GM06990 (cell line): Measurements from ENCODE around the gene OR2S2.

Source experiments
- DNase-seq: peaks from one replicate; pipeline ENCODE4 v3.0.0-alpha.2; 2011; ENCODE audit not compliant: insufficient read length; ENCODE audit errors: extremely low read depth
- H3K27me3 ChIP-seq: replicated peaks from 2 replicates; pipeline ENCODE4 v1.6.0; 2011; ENCODE audit warnings: low read length; ENCODE audit not compliant: control insufficient read depth, insufficient read depth
- H3K36me3 ChIP-seq: 2 replicates; pipeline ENCODE4 v1.5.1; 2011; ENCODE audit warnings: low read length; ENCODE audit not compliant: control insufficient read depth, insufficient read depth
- H3K4me3 ChIP-seq: replicated peaks from 2 replicates; pipeline ENCODE4 v1.5.1; 2011; ENCODE audit warnings: low read depth, mild to moderate bottlenecking, control low read depth, low read length
- CTCF ChIP-seq: IDR thresholded peaks from 2 replicates; pipeline ENCODE4 v1.5.1; 2011; ENCODE audit warnings: low read length, control low read depth, mild to moderate bottlenecking, inconsistent platforms; ENCODE audit not compliant: insufficient read depth, poor library complexity, severe bottlenecking

Gene OR2S2

GRCh38 chr9:35960039-35960655 lies 2.2 kb upstream of the OR2S2 start:
- no peaks in the 10 kb centered on the region for H3K36me3 ChIP-seq
- DNase-seq = no peak
- no peaks in the 10 kb centered on the region; the same call in 1 of the 2 replicates for H3K27me3 ChIP-seq
- no peak for TF ChIP-seq CTCF
- H3K4me3 ChIP-seq = no peak overlapping the region

GRCh38 chr9:35956651-35957050 lies 1.3 kb downstream of the OR2S2 start:
- DNase-seq = no peak
- Histone ChIP-seq H3K36me3 (no peaks in the 10 kb centered on the region), H3K27me3 (no peaks in the 10 kb centered on the region; the same call in none of the 2 replicates), H3K4me3 (no peak overlapping the region)
- TF ChIP-seq CTCF = no peak

GRCh38 chr9:35954942-35955546 lies 2.9 kb downstream of the OR2S2 start:
- Histone ChIP-seq H3K4me3 (no peak overlapping the region), H3K27me3 (no peaks in the 10 kb centered on the region; the same call in 1 of the 2 replicates), H3K36me3 (no peaks in the 10 kb centered on the region)
- TF ChIP-seq CTCF = peak; percentile 82
- peak; percentile 20 for DNase-seq

- no peaks in the 10 kb centered on the region; the same call in 1 of the 2 replicates for H3K27me3 ChIP-seq
- H3K4me3 ChIP-seq = no peak overlapping the region
- TF ChIP-seq CTCF = no peak
- H3K36me3 ChIP-seq = no peaks in the 10 kb centered on the region
- no peak for DNase-seq
These were observed 5.3 kb downstream of the OR2S2 start for GRCh38 chr9:35952526-35953191.

GRCh38 chr9:35951736-35952135 lies 6.2 kb downstream of the OR2S2 start:
- Histone ChIP-seq H3K4me3 (no peak overlapping the region), H3K27me3 (no peaks in the 10 kb centered on the region; the same call in 1 of the 2 replicates), H3K36me3 (no peaks in the 10 kb centered on the region)
- DNase-seq = no peak
- no peak for TF ChIP-seq CTCF
